Fibroblast of the aortic adventitia (primary cell): ENCODE measurements around the gene SLC35A1. TPM values are rescaled to one million over a fixed set of nuclear protein-coding genes. Genes with fewer than 3 reads are reported as not detected.

Experiments used
- DNase-seq: peaks from one replicate; pipeline ENCODE4 v3.0.0-alpha.2; 2010; ENCODE audit warnings: low read depth
- H3K4me3 ChIP-seq: 2 replicates; pipeline ENCODE4 v1.5.1; 2011; ENCODE audit warnings: low read depth, mild to moderate bottlenecking, control low read depth, low read length, moderate library complexity
- CTCF ChIP-seq: IDR thresholded peaks from 2 replicates; pipeline ENCODE4 v1.5.1; 2011; ENCODE audit warnings: mild to moderate bottlenecking, low read length, control low read depth, inconsistent platforms; ENCODE audit not compliant: insufficient read depth
- total RNA-seq: library from RNA; depleted of rRNA; stranded (reverse); fragments of >200 nt; gene quantifications from 2 replicates; pipeline ENCODE4 v1.2.3, GENCODE V29; 2012; ENCODE audit warnings: low replicate concordance

The SLC35A1 gene
- total RNA-seq, 1 donor: 17.1 TPM

GRCh38 chr6:87518453-87518852 lies 45.7 kb downstream of the SLC35A1 start:
- TF ChIP-seq CTCF: no peak
- DNase-seq: no peak
- H3K4me3 ChIP-seq: no peak overlapping the region

- no peak overlapping the region for H3K4me3 ChIP-seq
- TF ChIP-seq CTCF: no peak
- DNase-seq: no peak
Observed at GRCh38 chr6:87522686-87523085, 49.9 kb downstream of the SLC35A1 start.

- no peak for DNase-seq
- no peak overlapping the region for H3K4me3 ChIP-seq
- no peak for TF ChIP-seq CTCF
Observed at GRCh38 chr6:87529221-87529620, 56.4 kb downstream of the SLC35A1 start.

GRCh38 chr6:87534377-87535047 lies 61.7 kb downstream of the SLC35A1 start:
- no peak for DNase-seq
- no peak overlapping the region for H3K4me3 ChIP-seq
- no peak for TF ChIP-seq CTCF

GRCh38 chr6:87538510-87539260 lies 65.9 kb downstream of the SLC35A1 start:
- DNase-seq: no peak
- no peak for TF ChIP-seq CTCF
- H3K4me3 ChIP-seq: no peak overlapping the region

GRCh38 chr6:87539554-87539953 lies 66.8 kb downstream of the SLC35A1 start:
- DNase-seq: no peak
- H3K4me3 ChIP-seq: no peak overlapping the region
- no peak for TF ChIP-seq CTCF

GRCh38 chr6:87540539-87540938 lies 67.8 kb downstream of the SLC35A1 start:
- no peak for DNase-seq
- no peak for TF ChIP-seq CTCF
- no peak overlapping the region for H3K4me3 ChIP-seq
